Adrenal gland (tissue), 5 donors: Measurements from ENCODE around the gene TSPAN18.

Source experiments
- CTCF ChIP-seq, 6 experiments: fragments of 450-650 bp in 4 of 6; fragments of 200-600 bp in 2 of 6; sonication (generic) in 1 of 6; IDR thresholded peaks; 1 replicate in 5 of 6; 2 replicates in 1 of 6; pipeline versions ENCODE4 v1.5.1 to v1.8.0; 2016 to 2021; ENCODE audit warnings: antibody characterized with exemption in 6 of 6, mild to moderate bottlenecking in 2 of 6, moderate library complexity in 1 of 6
- POLR2A ChIP-seq, 2 donors: fragments of 450-650 bp; IDR thresholded peaks; one replicate each; pipeline ENCODE4 v1.6.1; 2017; ENCODE audit warnings: antibody characterized with exemption in 2 of 2, mild to moderate bottlenecking in 2 of 2, moderate library complexity in 1 of 2
- donor health status: DM: no; HTN: no; CAD: no.

GRCh38 chr11:44972746-44973435 is 246.1 kb downstream of the TSPAN18 start:
- TF ChIP-seq POLR2A (IDR thresholded peaks at IDR 0.05): no peak
- no peak for TF ChIP-seq CTCF (IDR thresholded peaks at IDR 0.05)
